GM13977 (cell line): Measurements from ENCODE around the gene LSM14B.
"Not testable (repeated sequence)": the region's sequence is repeated elsewhere in the genome, so short reads cannot be mapped to it uniquely, and the experiment has no call there.

Experiments
- DNase-seq: peaks from one replicate; pipeline ENCODE4 v3.0.0; 2012; ENCODE audit warnings: low spot score
- in situ Hi-C: fragments of 300-500 bp; cut with MboI; formaldehyde crosslinking; loops from one replicate; pipeline ENCODE4 v1.12.0; 2022; ENCODE audit warnings: low sequenced_read_pairs, low pct_unique_long_range_greater_than_20kb, mixed read lengths, inconsistent platforms; ENCODE audit not compliant: unreplicated experiment
- TF ChIP-seq, protein P1 (sequence below): IDR thresholded peaks from 2 replicates; pipeline ENCODE4 v1.5.1; 2012; ENCODE audit warnings: mild to moderate bottlenecking, control low read depth; ENCODE audit not compliant: insufficient read depth; ENCODE audit errors: extremely low read depth, missing control alignments

Gene LSM14B

DNA sequence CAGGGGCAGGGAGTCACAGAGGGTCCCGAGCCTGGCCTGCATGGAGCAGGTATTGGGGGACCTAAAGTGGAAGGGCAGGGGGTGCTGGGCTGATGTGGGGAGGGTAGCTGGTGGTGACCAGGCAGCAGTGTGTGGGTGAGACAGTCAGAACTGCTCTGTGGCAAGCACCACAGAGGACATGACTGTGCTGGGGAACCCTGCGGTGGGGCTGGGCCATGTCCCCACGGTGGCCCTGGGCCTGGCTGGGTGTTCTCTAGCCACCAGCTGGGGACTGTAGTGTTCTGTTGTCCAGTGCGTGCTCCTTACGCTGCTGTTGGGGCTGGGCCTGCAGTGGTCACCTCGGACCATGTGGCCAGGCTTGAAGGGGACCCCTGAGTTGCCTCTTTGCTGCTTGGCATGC is 24.9 kb downstream of the LSM14B start:
- in situ Hi-C loops, result loop anchor here (10.0 kb wide), 1 partner anchor 122 kb away; no protein-coding TSS in a partner anchor
- TF ChIP-seq, protein P1, sequence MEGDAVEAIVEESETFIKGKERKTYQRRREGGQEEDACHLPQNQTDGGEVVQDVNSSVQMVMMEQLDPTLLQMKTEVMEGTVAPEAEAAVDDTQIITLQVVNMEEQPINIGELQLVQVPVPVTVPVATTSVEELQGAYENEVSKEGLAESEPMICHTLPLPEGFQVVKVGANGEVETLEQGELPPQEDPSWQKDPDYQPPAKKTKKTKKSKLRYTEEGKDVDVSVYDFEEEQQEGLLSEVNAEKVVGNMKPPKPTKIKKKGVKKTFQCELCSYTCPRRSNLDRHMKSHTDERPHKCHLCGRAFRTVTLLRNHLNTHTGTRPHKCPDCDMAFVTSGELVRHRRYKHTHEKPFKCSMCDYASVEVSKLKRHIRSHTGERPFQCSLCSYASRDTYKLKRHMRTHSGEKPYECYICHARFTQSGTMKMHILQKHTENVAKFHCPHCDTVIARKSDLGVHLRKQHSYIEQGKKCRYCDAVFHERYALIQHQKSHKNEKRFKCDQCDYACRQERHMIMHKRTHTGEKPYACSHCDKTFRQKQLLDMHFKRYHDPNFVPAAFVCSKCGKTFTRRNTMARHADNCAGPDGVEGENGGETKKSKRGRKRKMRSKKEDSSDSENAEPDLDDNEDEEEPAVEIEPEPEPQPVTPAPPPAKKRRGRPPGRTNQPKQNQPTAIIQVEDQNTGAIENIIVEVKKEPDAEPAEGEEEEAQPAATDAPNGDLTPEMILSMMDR, result no peak
- no peak for DNase-seq

DNA sequence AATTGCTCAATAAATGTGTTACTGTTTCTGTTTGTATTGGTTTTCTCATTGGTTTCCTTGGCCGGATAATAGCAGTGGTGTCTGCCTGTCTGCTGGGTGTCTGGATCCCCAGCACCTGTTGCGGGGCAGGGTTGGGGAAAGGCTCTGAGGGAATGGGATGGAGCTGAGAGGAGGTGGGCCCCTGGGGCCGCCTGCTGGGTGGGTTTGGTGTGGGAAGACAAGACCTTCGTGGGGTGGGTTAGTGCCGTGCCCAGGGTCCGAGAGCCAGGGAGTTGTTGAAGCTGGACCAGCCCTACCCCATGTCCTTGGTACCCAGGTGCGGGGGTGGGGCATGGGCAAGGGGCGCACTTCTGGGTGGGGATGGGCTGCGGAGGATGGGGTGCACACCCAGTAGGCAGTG is 25.3 kb downstream of the LSM14B start:
- TF ChIP-seq, protein P1, result no peak
- DNase-seq, result no peak
- in situ Hi-C loops, result loop anchor here (10.0 kb wide), 1 partner anchor 123 kb away; no protein-coding TSS in a partner anchor

DNA sequence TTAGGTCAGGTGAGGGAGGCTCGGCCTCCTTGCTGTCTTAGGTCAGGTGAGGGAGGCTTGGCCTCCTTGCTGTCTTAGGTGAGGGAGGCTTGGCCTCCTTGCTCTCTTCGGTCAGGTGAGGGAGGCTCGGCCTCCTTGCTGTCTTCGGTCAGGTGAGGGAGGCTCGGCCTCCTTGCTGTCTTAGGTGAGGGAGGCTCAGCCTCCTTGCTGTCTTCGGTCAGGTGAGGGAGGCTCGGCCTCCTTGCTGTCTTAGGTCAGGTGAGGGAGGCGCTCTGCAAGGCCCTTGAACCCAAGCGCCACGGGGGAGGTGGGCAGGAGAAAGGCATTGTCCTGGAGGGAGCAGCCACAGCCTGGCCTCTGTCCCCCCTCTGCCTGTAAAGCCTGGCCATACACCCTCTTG is 26.1 kb downstream of the LSM14B start:
- in situ Hi-C loops, result loop anchor here (10.0 kb wide), 1 partner anchor 124 kb away; no protein-coding TSS in a partner anchor
- not testable (repeated sequence) for DNase-seq

DNA sequence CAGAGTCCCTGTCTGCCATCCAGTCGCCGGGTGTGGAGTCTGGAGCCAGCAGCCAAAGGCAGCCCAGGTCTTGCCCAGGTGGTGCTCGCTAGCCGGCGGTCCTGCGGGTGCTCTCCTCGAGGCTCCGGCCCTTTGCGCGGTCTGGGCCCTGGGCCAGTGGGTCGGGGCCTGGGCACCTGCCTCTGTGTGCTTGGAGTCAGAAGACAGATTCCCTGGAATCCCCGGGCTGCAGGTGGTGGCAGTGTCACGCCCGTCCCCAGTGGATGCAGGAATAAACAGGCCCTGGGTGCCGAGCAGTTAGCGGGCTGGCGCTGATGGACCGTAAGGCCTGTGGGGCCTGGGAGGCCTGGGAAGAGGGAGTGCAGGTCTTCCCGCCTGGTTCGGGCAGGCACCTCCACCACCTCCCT is 26.6 kb downstream of the LSM14B start:
- no peak for DNase-seq
- in situ Hi-C loops, result loop anchor here (10.0 kb wide), 1 partner anchor 124 kb away; no protein-coding TSS in a partner anchor
- TF ChIP-seq, protein P1, result no peak

DNA sequence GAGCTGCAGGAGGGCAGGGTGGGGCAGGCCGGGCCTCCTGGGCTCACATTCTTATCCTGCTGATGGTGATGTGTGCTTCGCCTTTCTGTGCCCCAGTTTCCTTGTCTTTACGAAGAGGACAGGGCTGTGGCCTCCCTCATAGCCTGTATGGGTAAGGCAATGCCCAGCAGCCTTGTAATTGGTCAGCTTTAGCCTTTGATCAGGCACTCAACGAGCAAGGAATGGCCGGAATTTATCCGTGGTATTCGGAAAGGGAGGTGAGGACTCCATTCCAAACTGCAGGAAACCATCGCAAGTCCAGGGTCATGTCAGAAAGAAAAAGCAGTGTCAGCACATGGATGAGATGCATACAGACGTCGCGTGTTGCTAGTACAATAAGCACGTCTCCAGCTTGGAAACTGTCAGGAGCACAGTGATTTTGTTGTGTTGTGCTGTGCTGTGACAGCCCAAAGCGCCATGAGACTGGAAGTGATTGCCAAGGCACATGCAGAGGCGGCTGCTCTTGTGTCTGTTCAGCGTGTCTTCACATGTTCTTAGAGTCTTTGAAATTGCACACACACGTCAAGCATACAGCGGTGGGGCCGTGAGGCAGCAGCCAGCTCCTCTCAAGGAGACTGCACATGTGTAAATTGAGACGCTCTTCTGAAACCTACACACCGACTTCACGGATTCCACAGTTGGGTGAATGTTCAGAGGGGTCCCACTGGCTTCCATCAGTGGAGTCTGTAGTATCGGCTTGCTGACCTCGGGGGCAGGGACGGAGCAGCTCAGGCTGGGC is 27.4 kb downstream of the LSM14B start:
- DNase-seq, result no peak
- in situ Hi-C loops, result loop anchor here (10.0 kb wide), 1 partner anchor 125 kb away; no protein-coding TSS in a partner anchor
- TF ChIP-seq, protein P1, result no peak

DNA sequence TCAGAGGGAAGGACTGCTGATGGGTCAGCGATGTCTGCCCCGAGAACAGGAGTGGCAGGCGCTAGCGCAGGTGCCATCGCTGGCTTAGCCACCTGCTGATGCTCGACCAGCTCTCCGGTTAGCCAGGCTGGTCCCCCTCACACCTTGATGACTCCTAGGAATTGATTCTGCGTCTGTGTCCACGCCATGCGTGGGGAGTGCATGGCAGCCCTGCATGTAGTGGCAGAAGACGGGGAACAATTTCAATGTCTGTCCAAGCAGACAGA is 28.0 kb downstream of the LSM14B start:
- TF ChIP-seq, protein P1, result no peak

DNA sequence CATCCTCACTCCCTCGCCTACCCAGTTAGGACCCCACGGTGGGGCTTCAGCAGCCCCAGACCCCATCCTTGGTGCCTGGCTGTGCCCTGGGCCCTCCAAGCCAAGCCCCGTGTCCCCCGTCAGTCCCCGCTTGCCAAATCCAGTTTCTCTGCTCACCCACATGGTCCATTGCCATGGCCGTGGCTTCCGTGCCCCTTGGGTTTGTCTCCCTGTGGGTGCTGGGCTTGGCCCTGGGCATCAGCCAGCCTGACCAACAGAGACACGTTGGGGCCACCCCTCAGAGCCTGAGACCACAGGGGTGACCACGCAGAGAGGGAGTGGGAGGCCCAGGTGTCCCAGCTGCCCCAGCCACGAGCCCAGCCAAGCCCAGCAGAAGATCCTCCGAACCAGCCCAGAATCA is 28.9 kb downstream of the LSM14B start:
- TF ChIP-seq, protein P1, result no peak
- in situ Hi-C loops, result no loop called here
- no peak for DNase-seq

More for the DNA sequence above, 28.0 kb downstream of the LSM14B start:
- no peak for DNase-seq
- in situ Hi-C loops, result no loop called here
